HUES64 (cell line): Measurements from ENCODE around the gene ADTRP.

ENCODE experiments used
- H3K27ac ChIP-seq: 2 replicates; pipeline ENCODE4 v1.7.0; 2013; ENCODE audit warnings: low read depth, low read length, inconsistent platforms
- H3K27me3 ChIP-seq: 2 replicates; pipeline ENCODE4 v1.6.1; 2013; ENCODE audit warnings: mild to moderate bottlenecking, low read length; ENCODE audit not compliant: insufficient read depth
- H3K36me3 ChIP-seq: 2 replicates; pipeline ENCODE4 v1.6.1; 2013; ENCODE audit warnings: mild to moderate bottlenecking, low read length; ENCODE audit not compliant: insufficient read depth
- H3K4me1 ChIP-seq: 2 replicates; pipeline ENCODE4 v1.6.1; 2013; ENCODE audit warnings: mild to moderate bottlenecking, low read length, moderate library complexity; ENCODE audit not compliant: insufficient read depth
- H3K4me3 ChIP-seq: 2 replicates; pipeline ENCODE4 v1.5.1; 2013; ENCODE audit warnings: mild to moderate bottlenecking, low read length, moderate library complexity
- H3K9ac ChIP-seq: 2 replicates; pipeline ENCODE4 v1.6.1; 2013; ENCODE audit warnings: mild to moderate bottlenecking, low read depth, low read length
- H3K9me3 ChIP-seq: 2 replicates; pipeline ENCODE4 v1.6.1; 2013; ENCODE audit warnings: low read depth, low read length; ENCODE audit not compliant: insufficient read depth
- WGBS: fragments of 150-250, 120-280 bp; methylation state at CpG from one replicate; pipeline ENCODE4 v1.1.7; 2013; ENCODE audit warnings: missing lambda C conversion rate; 5-methylcytosine and 5-hydroxymethylcytosine counted together

The ADTRP gene

GRCh38 chr6:11667876-11668275 is 110.7 kb downstream of the ADTRP start:
- WGBS: 90% methylated on average over 2 of the region's 2 CpGs

DNA sequence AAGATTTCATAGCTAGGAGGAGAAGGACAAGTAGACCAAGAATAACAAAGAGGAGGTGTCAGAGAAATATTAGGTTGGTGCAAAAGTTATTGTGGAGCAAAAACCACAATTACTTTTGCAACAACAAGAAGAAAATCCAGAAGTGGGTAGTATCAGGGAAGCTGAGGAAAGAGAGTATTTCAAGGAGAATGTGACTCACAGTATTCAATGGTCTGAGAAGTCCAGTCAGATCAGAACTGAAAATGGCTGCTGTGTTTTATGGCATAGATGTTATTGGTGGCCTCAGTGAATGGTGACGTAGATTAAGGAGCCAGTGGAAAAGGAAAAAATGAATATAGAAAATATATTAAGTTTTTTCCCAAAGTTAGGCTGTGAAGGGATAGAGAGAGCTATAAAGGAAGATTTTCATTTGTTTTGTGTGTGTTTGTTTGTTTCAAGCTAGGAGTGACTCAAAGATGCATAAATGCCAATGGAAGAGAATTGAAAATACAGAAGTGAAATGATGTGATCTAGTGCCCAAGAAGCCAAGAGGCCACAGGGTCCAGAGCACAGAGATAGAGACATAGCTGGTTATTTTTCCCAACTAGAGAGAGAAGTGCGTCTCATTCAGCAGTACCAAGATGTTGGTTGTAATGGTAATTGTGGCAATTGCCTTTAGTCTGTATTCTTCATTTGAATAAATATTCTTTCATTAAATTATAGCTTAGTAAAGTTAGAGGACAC is 112.8 kb downstream of the ADTRP start:
- Histone ChIP-seq H3K4me3 (no peak overlapping the region), H3K9me3 (peaks cover 17% of the 10 kb centered on the region; the same call in 1 of the 2 replicates), H3K9ac (no peak overlapping the region), H3K27ac (no peak overlapping the region), H3K27me3 (no peaks in the 10 kb centered on the region), H3K4me1 (no peaks in the 10 kb centered on the region), H3K36me3 (no peaks in the 10 kb centered on the region)
- WGBS: 71% methylated on average over 2 of the region's 2 CpGs

More at GRCh38 chr6:11667876-11668275, 110.7 kb downstream of the ADTRP start:
- H3K27me3 ChIP-seq: no peaks in the 10 kb centered on the region
- H3K9ac ChIP-seq: no peak overlapping the region
- no peak overlapping the region for H3K27ac ChIP-seq
- no peaks in the 10 kb centered on the region for H3K4me1 ChIP-seq
- H3K36me3 ChIP-seq: no peaks in the 10 kb centered on the region
- H3K4me3 ChIP-seq: no peak overlapping the region
- H3K9me3 ChIP-seq: peaks cover 24% of the 10 kb centered on the region; the same call in 1 of the 2 replicates
